Fibroblast of lung (primary cell): ENCODE data around the gene ZNF580.

ENCODE experiments used
- CTCF ChIP-seq, 2 donors: IDR thresholded peaks in 1 of 2; conservative IDR thresholded peaks in 1 of 2; 1 replicate in 1 of 2; 2 replicates in 1 of 2; pipeline ENCODE4 v1.5.1; 2011 to 2012; ENCODE audit warnings: low read length in 2 of 2, control low read depth in 1 of 2, inconsistent platforms in 1 of 2, low read depth in 1 of 2, mild to moderate bottlenecking in 1 of 2
- EZH2 ChIP-seq: IDR thresholded peaks from 2 replicates; pipeline ENCODE4 v1.5.1; 2012; ENCODE audit warnings: low read length, control low read depth, mild to moderate bottlenecking; ENCODE audit errors: missing control alignments

- TF ChIP-seq CTCF (conservative IDR thresholded peaks at IDR 0.05 in 1 of 2, IDR thresholded peaks at IDR 0.05 in 1 of 2; ENCODE audit: low read depth in 1 of 2, low read length in 2 of 2): no peak
- no peak for TF ChIP-seq EZH2
Observed at GRCh38 chr19:55687281-55688201, 46.7 kb downstream of the ZNF580 start.
